CD4-positive, alpha-beta T cell treated with Interleukin-1 beta for 1 hour (primary cell): Measurements from ENCODE around the gene DNAL4.

Experiments
- DNase-seq, 2 donors: peaks; one replicate each; pipeline ENCODE4 v3.0.0-alpha.2; 2020 to 2022

Gene DNAL4

GRCh38 chr22:38738475-38739070 lies 55.4 kb downstream of the DNAL4 start:
- no peak for DNase-seq

GRCh38 chr22:38737302-38738060 lies 56.5 kb downstream of the DNAL4 start:
- DNase-seq = no peak

- no peak for DNase-seq
Observed at GRCh38 chr22:38736257-38736570, 57.7 kb downstream of the DNAL4 start.

- no peak for DNase-seq
Observed at GRCh38 chr22:38735465-38736256, 58.3 kb downstream of the DNAL4 start.

- DNase-seq = no peak
Observed at GRCh38 chr22:38735126-38735464, 58.8 kb downstream of the DNAL4 start.

- DNase-seq = no peak
Observed at GRCh38 chr22:38734421-38735100, 59.4 kb downstream of the DNAL4 start.

- DNase-seq = no peak
Observed at GRCh38 chr22:38733724-38734381, 60.1 kb downstream of the DNAL4 start.

- peak; percentile 59 to 60 for DNase-seq
Observed at GRCh38 chr22:38733329-38733723, 60.6 kb downstream of the DNAL4 start.

- DNase-seq = no peak
Observed at GRCh38 chr22:38732251-38732815, 61.6 kb downstream of the DNAL4 start.

- DNase-seq = no peak
Observed at GRCh38 chr22:38731703-38732161, 62.2 kb downstream of the DNAL4 start.

- no peak for DNase-seq
Observed at GRCh38 chr22:38730411-38730871, 63.5 kb downstream of the DNAL4 start.

GRCh38 chr22:38729946-38730345 lies 64.0 kb downstream of the DNAL4 start:
- DNase-seq = no peak

GRCh38 chr22:38728871-38729796 lies 64.8 kb downstream of the DNAL4 start:
- DNase-seq = no peak
